HG02610 (cell line): Measurements from ENCODE around the gene USP13.

Experiments used
- ATAC-seq: cut with Tn5 transposase; IDR thresholded peaks from one replicate; pipeline ENCODE4 v1.9.1; 2021; ENCODE audit warnings: mild to moderate bottlenecking, moderate library complexity; ENCODE audit not compliant: unreplicated experiment

Gene USP13

GRCh38 chr3:179731544-179731943 is 78.7 kb downstream of the USP13 start:
- ATAC-seq: no peak

DNA sequence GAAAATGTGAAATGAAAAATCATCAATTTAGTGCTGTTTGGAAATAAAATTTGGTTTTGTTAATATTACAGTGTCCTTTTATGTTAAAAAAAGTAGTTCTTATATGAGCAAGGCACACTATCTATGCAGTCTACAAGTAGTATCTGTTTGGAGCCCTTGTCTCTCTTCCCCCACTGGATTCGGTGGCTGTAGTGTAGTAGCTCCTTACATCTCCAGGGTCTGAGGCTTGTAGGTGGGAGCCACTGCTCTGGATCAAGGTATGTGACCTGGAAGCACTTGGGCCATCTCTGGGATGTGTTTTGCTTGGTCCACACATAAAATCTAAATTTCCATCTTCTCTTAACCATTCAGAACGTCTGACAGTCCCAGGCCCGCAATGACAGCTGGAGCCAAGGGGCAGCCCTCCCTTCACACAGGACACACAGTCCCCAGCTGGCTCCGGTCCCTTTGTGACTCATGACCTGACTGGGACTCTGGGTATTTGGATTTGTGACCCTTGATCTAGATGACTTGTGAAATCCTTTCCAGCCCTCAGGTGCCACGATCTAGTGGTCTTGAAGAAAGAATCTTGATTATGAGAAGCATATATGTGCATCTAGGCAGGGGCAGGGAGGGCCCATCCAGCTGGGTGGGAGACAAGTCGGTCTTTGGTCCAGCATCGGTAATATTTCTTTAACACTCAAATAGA is 80.0 kb downstream of the USP13 start:
- no peak for ATAC-seq

GRCh38 chr3:179733797-179734196 is 81.0 kb downstream of the USP13 start:
- ATAC-seq: no peak

DNA sequence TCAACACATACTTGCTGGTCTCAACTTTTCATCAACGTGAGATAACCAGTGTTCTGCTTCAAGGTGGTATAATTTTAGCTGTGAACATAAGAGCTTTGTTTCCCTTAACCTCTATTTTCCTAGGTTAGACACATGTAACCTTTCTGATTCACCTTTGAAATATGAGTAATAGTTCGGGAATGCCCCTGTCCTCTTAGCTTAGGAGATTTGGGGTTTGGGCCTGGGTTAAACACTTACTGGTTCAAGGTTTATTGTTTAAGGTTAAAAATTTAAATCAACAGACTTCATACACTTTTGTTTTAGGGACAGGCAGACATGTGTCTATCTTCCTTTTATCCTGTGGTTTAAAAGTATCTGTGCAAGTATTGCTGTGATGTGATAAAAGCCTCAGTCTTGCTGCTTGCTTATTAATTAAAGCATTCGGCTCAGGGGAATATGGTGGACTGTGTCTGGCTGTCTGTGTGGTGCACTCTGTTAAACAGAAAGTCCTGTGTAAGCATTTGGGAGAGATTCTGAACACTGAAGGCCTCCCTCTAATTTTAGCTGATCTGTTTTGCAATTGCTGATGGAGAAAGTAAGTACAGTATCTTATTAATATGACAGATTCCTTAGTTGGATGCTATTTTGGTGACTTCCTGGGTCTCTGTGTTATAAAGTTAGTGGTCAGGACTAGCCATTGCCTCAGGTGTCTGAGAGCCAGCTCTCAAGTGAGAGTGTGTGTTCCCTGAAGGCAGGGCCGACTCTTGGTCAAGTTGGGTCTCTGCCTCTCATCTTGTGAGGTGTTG is 81.8 kb downstream of the USP13 start:
- no peak for ATAC-seq

DNA sequence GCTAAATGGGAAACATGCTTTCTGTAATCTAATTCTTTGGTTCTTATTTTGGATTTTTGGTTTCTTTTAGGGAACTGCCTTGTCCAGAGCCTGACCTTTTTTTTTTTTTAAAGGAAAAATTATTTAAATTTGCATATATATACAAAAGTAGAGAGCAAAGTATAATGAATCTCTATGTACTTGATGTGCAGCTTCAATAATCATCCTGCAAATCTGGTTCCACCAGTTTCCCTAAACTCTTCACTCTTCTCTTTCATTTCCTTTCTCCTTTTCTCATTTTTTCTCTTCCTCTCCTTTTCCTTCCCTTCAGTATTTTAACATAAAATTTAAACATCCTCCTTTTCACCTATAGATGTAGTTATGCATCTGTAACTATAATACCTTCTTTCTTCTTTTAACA is 82.5 kb downstream of the USP13 start:
- ATAC-seq: no peak

GRCh38 chr3:179738998-179739397 is 86.2 kb downstream of the USP13 start:
- ATAC-seq: no peak

GRCh38 chr3:179739816-179740594 is 87.2 kb downstream of the USP13 start:
- ATAC-seq: no peak

- no peak for ATAC-seq
Measured at GRCh38 chr3:179743913-179744312, 91.1 kb downstream of the USP13 start.

DNA sequence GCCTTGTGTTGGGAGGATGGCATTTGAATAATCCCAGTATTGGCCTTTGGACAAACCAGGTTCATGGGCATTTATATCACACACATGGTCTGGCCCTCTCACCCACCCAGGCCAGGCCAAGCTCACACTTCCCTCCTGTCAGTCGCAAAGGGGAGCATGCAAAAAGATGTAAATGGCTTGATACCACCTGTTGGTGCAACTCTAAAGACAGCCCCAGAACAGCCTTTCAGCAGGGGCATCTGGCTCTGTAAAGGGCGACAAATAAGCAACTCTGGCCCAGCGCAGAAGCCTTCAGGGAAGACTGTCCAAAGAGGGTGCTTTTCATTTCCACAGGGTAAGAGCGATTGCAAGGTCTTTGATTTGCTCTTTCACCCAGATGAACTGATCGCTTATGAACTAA is 91.8 kb downstream of the USP13 start:
- no peak for ATAC-seq

DNA sequence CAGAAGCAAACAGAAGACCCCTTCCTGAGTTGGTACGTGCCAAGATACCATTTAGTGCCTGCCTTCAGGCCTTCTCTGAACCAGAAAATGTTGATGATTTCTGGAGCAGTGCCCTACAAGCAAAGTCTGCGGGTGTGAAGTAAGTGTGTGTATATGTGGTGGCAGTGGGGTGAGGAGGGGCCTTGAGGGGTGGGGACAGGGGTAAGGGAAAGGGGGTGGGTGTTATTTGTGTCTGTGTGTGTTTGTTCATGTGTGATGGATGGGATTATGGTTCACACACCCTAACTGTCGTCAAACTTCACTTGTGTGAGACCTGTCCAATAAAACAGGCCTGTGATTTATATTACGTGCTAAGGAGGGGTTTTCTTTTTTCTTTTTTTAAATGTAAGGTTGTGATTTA is 92.2 kb downstream of the USP13 start:
- ATAC-seq: no peak

DNA sequence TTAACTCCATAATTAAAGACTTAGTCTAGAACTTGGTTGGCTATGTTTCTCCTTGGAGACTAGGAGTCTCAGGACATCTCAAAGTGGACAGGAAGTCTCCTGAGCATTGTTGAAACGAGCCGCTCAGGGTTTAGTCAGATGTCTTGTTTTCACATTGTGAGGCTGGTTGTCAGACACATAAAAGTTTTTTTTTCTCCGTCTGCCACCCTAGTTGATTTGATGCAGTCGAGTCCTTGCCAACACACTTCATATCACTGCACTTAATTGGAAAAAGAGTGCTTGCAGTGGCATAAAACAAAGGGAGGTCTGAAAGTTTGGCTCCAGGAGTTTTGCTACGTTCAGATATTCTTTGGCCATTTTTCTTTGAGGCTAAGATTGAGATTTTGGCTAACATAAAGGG is 92.9 kb downstream of the USP13 start:
- ATAC-seq: no peak

DNA sequence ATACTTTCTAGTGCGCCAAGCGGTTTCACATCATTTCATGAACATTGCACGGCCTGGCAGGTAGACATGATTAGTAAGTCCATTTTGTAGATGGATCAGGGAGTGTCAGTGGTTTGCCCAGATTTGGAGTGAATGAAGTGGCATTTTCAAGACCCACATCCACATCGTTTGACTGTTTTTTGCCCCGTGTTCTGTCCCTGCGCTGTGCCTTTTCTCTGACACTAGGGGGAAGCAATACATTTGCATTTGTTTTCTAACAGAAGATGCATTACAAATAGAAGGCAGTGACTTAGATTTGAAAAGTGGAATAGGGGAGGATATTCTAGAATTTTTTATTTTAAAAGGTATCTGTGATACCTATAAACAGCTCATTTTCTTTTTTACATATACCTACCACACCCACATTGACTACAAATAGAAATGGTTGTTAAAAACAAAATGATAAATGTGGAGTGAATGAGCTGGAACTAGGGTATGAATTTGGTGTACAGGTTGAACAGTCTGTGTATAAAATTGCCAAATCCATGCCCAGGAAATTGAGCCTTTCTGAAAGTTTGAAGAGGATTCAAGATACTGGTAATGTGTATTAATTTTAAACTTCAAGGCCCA is 98.0 kb downstream of the USP13 start:
- peak; percentile 51 for ATAC-seq

DNA sequence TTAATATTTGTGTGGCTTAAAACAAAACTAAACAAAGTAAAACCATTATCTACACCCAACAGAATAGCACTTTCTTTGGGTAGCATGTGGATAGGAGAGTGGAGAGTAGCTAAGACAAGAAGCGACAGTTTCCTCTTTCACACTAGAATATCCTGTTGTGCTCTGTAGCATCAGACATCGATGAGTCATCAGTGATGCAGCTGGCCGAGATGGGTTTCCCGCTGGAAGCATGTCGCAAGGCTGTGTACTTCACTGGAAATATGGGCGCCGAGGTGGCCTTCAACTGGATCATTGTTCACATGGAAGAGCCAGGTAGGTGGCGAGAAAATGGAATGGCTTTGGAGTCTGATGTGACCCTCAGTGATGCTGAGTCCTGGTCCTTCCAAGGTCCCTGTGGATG is 108.1 kb downstream of the USP13 start:
- no peak for ATAC-seq

DNA sequence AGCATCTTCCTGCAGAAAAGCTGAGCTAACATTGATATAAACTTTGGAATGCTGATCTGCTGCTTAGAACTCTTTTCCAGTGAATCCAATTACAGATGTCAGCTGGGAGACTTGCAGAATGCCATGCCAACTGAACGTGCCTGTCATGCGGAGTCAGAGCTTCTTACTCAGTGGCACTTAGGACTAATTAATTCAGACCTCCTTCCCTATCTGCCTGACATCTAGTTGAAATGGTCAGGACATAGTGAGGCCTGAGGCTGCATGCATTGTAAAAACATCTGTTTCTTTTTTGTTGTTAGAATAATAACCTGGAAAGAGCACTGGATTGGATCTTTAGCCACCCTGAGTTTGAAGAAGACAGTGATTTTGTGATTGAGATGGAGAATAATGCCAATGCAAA is 112.6 kb downstream of the USP13 start:
- ATAC-seq: no peak

DNA sequence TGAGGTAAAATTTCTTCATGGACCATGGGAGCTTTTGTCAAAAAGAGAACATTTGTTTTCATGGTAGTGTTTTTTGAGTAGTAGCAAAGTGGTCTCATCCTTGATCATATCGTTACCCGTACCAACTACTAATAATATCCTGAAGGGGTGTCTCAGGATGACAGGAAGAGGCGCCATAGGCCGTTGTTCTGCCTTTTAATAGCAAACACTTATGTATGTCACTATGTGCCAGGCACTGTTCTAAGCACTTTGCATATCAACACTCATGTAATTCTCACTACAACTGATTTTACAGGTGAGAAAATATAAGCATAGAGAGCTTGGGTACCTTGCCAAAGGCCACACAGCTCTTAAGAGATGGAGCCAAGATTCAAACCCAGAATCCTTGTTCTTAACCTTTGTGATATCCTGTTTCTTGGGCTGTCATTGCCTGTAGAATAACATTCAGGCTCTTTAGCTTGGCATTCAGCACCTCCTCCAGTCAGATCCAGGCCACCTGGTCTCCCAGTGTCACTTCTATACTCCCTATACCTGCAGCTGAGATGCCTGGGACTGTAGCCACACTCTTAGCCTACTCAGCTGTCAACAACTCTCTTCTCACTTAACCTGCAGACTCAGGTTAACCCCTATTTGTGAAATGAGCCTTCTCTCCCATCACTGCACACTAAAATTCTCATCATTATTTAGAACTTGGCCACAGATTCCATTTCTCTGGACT is 113.7 kb downstream of the USP13 start:
- ATAC-seq: no peak

- ATAC-seq: no peak
Measured at GRCh38 chr3:179768080-179768479, 115.2 kb downstream of the USP13 start.

DNA sequence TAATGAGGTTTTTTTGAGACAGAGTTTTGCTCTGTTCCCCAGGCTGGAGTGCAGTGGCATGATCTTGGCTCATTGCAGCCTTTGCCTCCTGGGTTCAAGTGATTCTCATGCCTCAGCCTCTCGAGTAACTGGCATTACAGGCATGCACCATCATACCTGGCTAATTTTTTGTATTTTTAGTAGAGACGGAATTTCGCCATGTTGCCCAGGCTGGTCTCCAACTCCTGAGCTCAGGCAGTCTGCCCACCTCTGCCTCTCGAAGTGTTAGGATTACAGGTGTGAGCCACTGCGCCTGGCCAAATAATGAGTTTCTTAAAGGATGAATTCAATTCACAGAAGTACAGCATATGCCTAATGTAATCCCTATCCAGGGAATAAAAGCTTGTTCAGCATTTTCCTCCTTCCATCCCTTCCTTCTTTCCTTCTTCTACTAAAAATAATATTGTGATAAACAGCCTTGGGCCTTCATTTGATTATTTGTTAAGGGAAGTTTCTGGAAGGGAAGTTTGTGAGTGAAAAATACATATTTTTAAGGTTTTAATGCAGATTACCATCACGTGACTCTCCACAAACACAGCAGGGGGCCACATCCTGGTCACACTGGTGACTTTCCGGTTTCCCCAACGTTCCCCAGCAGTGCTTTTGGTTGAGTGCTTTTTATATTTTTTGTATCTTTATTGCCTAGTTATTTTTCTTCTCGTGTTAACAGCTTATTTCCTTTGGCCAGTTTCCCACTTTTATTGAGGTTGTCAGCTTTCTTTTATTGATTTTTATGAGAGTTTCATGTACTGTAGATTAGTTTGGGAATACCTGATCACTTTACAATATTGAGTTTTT is 116.8 kb downstream of the USP13 start:
- no peak for ATAC-seq

DNA sequence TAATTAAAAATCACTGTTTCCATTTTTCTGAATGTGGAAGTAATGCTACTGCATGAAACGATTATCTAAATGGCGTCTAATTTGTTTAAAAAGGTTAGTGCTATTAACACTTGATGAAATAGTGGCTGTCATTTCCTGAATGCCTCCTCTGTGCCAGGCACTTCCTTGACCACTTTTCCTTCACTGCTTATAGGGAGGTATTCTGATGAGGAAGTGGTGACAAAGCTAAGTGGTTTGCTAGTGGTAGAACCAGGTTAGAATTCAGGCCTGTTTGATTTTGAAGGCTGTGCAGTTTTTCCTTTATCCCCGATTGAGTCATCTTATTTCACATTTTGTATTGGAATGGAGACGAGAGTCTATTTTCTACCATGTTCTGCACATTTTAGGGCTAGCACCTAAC is 119.0 kb downstream of the USP13 start:
- ATAC-seq: no peak

DNA sequence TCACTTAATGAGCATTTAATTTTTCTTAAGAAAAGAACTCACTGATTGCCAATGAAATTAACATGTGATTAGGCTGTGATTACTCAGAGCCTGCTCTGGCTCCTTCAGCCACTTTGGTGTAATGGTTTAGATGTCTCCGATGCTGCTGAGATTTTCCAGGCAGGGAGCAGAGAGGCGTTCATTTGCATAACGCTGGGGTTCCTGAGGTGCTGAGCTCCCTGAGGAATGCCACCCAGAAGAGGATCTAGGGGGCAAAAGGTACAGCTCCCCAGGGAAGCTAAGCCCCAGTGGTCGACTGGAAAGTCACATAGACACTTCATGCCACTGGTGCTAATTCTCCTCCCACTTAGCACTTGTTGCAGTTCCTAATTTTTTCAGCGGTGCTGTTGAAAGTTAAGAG is 119.5 kb downstream of the USP13 start:
- no peak for ATAC-seq
